HEK293 (cell line): ENCODE measurements around the gene BIRC7.

Experiments
- CTCF ChIP-seq: fragments of 450-650 bp; formaldehyde crosslinking; IDR thresholded peaks from 2 replicates; pipeline ENCODE4 v1.5.1; 2016; ENCODE audit warnings: missing biosample characterization, missing genetic modification characterization
- ELK4 ChIP-seq: IDR thresholded peaks from 2 replicates; pipeline ENCODE4 v1.6.1; 2011; ENCODE audit warnings: mild to moderate bottlenecking, low read depth, low read length, borderline replicate concordance
- GLIS1 ChIP-seq: fragments of 450-650 bp; formaldehyde crosslinking; IDR thresholded peaks from 2 replicates; pipeline ENCODE4 v1.5.1; 2016; ENCODE audit warnings: missing biosample characterization, missing genetic modification characterization
- GLIS2 ChIP-seq: fragments of 450-650 bp; formaldehyde crosslinking; IDR thresholded peaks from 2 replicates; pipeline ENCODE4 v1.5.1; 2016; ENCODE audit warnings: missing biosample characterization, missing genetic modification characterization
- KLF16 ChIP-seq: fragments of 450-650 bp; formaldehyde crosslinking; IDR thresholded peaks from 2 replicates; pipeline ENCODE4 v1.5.1; 2017; ENCODE audit warnings: missing biosample characterization, missing genetic modification characterization
- PRDM2 ChIP-seq: fragments of 450-650 bp; formaldehyde crosslinking; IDR thresholded peaks from 2 replicates; pipeline ENCODE4 v1.5.1; 2016; ENCODE audit warnings: missing biosample characterization, missing genetic modification characterization, borderline replicate concordance
- PRDM4 ChIP-seq: fragments of 450-650 bp; formaldehyde crosslinking; IDR thresholded peaks from 2 replicates; pipeline ENCODE4 v1.5.1; 2017; ENCODE audit warnings: missing biosample characterization, missing genetic modification characterization
- ZEB2 ChIP-seq: fragments of 450-650 bp; formaldehyde crosslinking; IDR thresholded peaks from 2 replicates; pipeline ENCODE4 v1.5.1; 2016; ENCODE audit warnings: missing biosample characterization, missing genetic modification characterization
- ZNF202 ChIP-seq: fragments of 450-650 bp; formaldehyde crosslinking; IDR thresholded peaks from 2 replicates; pipeline ENCODE4 v1.5.1; 2016; ENCODE audit warnings: missing biosample characterization, missing genetic modification characterization, borderline replicate concordance
- ZNF214 ChIP-seq: fragments of 450-650 bp; formaldehyde crosslinking; IDR thresholded peaks from 2 replicates; pipeline ENCODE4 v1.5.1; 2017; ENCODE audit warnings: missing biosample characterization, mild to moderate bottlenecking, missing genetic modification characterization, borderline replicate concordance
- ZNF239 ChIP-seq: fragments of 450-650 bp; formaldehyde crosslinking; IDR thresholded peaks from 2 replicates; pipeline ENCODE4 v1.5.1; 2016; ENCODE audit warnings: missing biosample characterization, missing genetic modification characterization
- ZNF274 ChIP-seq, 2 experiments: fragments of 200-500 bp in 1 of 2; fragments of 450-650 bp in 1 of 2; sonication (Bioruptor generic) in 1 of 2; formaldehyde crosslinking in 1 of 2; IDR thresholded peaks; 2 replicates each; pipeline versions ENCODE4 v1.5.1 to v1.6.1; 2014 to 2016; ENCODE audit warnings: borderline replicate concordance in 1 of 2, inconsistent platforms in 1 of 2, low read length in 1 of 2, missing biosample characterization in 1 of 2, missing genetic modification characterization in 1 of 2
- ZNF302 ChIP-seq: fragments of 450-650 bp; formaldehyde crosslinking; IDR thresholded peaks from 2 replicates; pipeline ENCODE4 v1.5.1; 2016; ENCODE audit warnings: missing biosample characterization, missing genetic modification characterization, low read depth
- ZNF341 ChIP-seq: fragments of 450-650 bp; formaldehyde crosslinking; IDR thresholded peaks from 2 replicates; pipeline ENCODE4; 2016; ENCODE audit warnings: low read depth, missing biosample characterization, missing genetic modification characterization
- ZNF391 ChIP-seq: fragments of 450-650 bp; formaldehyde crosslinking; IDR thresholded peaks from 2 replicates; pipeline ENCODE4 v1.5.1; 2016; ENCODE audit warnings: low read depth, missing biosample characterization, missing genetic modification characterization, borderline replicate concordance
- ZNF473 ChIP-seq: fragments of 450-650 bp; formaldehyde crosslinking; IDR thresholded peaks from 2 replicates; pipeline ENCODE4 v1.5.1; 2017; ENCODE audit warnings: missing biosample characterization, missing genetic modification characterization
- ZNF510 ChIP-seq: fragments of 450-650 bp; formaldehyde crosslinking; IDR thresholded peaks from 2 replicates; pipeline ENCODE4 v1.5.1; 2018; ENCODE audit warnings: mild to moderate bottlenecking, missing genetic modification characterization, missing biosample characterization; ENCODE audit not compliant: insufficient replicate concordance
- ZNF518A ChIP-seq: fragments of 450-650 bp; formaldehyde crosslinking; conservative IDR thresholded peaks from 2 replicates; pipeline ENCODE4 v1.5.1; 2016; ENCODE audit warnings: low read depth, missing biosample characterization, missing genetic modification characterization
- ZNF560 ChIP-seq: fragments of 450-650 bp; formaldehyde crosslinking; IDR thresholded peaks from 2 replicates; pipeline ENCODE4 v1.5.1; 2017; ENCODE audit warnings: missing biosample characterization, missing genetic modification characterization, borderline replicate concordance
- ZNF600 ChIP-seq: fragments of 450-650 bp; formaldehyde crosslinking; IDR thresholded peaks from 2 replicates; pipeline ENCODE4 v1.5.1; 2016; ENCODE audit warnings: missing biosample characterization, missing genetic modification characterization
- ZNF610 ChIP-seq: fragments of 450-650 bp; formaldehyde crosslinking; IDR thresholded peaks from 2 replicates; pipeline ENCODE4 v1.5.1; 2016; ENCODE audit warnings: missing biosample characterization, missing genetic modification characterization, borderline replicate concordance
- ZNF677 ChIP-seq: fragments of 450-650 bp; IDR thresholded peaks from 2 replicates; pipeline ENCODE4 v1.5.0; 2018; ENCODE audit warnings: missing biosample characterization, mild to moderate bottlenecking, missing genetic modification characterization, moderate library complexity

Gene BIRC7

GRCh38 chr20:63234693-63235398 lies 859 bp upstream of the BIRC7 start (continued):
- TF ChIP-seq ZNF518A (tag by site-specific recombination) (no peak), ZNF239 (tag by site-specific recombination) (no peak), GLIS2 (tag by site-specific recombination) (no peak), PRDM4 (no peak), ZNF214 (tag by site-specific recombination) (no peak), ZNF202 (tag by site-specific recombination) (no peak), ZNF473 (tag by site-specific recombination) (no peak), ZNF677 (0 out of 2 replicates have a peak, but pooled peaks have one; percentile 18), ZNF341 (tag by site-specific recombination) (no peak), ELK4 (no peak), PRDM2 (tag by site-specific recombination) (no peak), ZNF510 (tag by site-specific recombination) (no peak), ZNF391 (no peak), ZNF274 (IDR thresholded peaks at IDR 0.05; ENCODE audit: low read length) (no peak), ZNF274 (tag by site-specific recombination; IDR thresholded peaks at IDR 0.05; ENCODE audit: borderline replicate concordance) (no peak), KLF16 (no peak), ZNF560 (tag by site-specific recombination) (no peak), CTCF (tag by site-specific recombination) (peak; percentile 21; the same call in 1 of the 2 replicates), ZNF600 (tag by site-specific recombination) (peak; percentile 53), ZEB2 (tag by site-specific recombination) (no peak), ZNF302 (tag by site-specific recombination) (no peak), GLIS1 (tag by site-specific recombination) (no peak), ZNF610 (tag by site-specific recombination) (no peak)
